H1 (cell line): ENCODE measurements around the gene BHMT2. TPM values are rescaled to one million over a fixed set of nuclear protein-coding genes. Genes with fewer than 3 reads are reported as not detected.

Experiments used
- CTCF ChIA-PET: fragments of 300-600 bp; sonication (Branson Sonifier 250); formaldehyde crosslinking; loops from one replicate; lab custom pipeline; 2021; ENCODE audit not compliant: partially characterized antibody; lab: Charles Lee
- POLR2A ChIA-PET: fragments of 300-600 bp; sonication (Branson Sonifier 250); formaldehyde crosslinking; loops from one replicate; lab custom pipeline; 2021; ENCODE audit warnings: inconsistent platforms; ENCODE audit not compliant: partially characterized antibody; lab: Charles Lee
- DNase-seq, 2 experiments: peaks; one replicate each; pipeline versions ENCODE4 v3.0.0 to v3.0.0-alpha.2; 2010 to 2022; ENCODE audit warnings: low spot score in 2 of 2, low read depth in 1 of 2, mixed read lengths in 1 of 2
- FAIRE-seq: peaks from 2 replicates; lab custom pipeline; 2011; peaks lifted over from hg19 to GRCh38; lab: Jason Lieb, UNC
- H2AFZ ChIP-seq: 2 replicates; pipeline ENCODE4 v1.8.1; 2012; ENCODE audit warnings: low read length, inconsistent platforms
- H2AK5ac ChIP-seq: 2 replicates; pipeline ENCODE4 v1.6.1; 2013; ENCODE audit warnings: low read depth, low read length
- H2BK120ac ChIP-seq: replicated peaks from 2 replicates; pipeline ENCODE3; 2013; ENCODE audit warnings: low read depth, low read length, inconsistent platforms
- H2BK12ac ChIP-seq: 2 replicates; pipeline ENCODE4 v1.6.1; 2013; ENCODE audit warnings: low read depth, low read length
- H2BK15ac ChIP-seq: 2 replicates; pipeline ENCODE4 v1.6.1; 2013; ENCODE audit warnings: low read length
- H2BK20ac ChIP-seq: 2 replicates; pipeline ENCODE4 v1.6.1; 2013; ENCODE audit warnings: low read length
- H2BK5ac ChIP-seq: 2 replicates; pipeline ENCODE4 v1.6.1; 2013; ENCODE audit warnings: low read depth, low read length
- H3K14ac ChIP-seq: 2 replicates; pipeline ENCODE4 v1.6.1; 2013; ENCODE audit warnings: inconsistent platforms; ENCODE audit not compliant: insufficient read length
- H3K18ac ChIP-seq: 2 replicates; pipeline ENCODE4 v1.6.1; 2013; ENCODE audit warnings: low read length; ENCODE audit errors: extremely low read depth
- H3K23ac ChIP-seq: 2 replicates; pipeline ENCODE4 v1.6.1; 2013; ENCODE audit warnings: inconsistent platforms; ENCODE audit not compliant: insufficient read length
- H3K23me2 ChIP-seq: 2 replicates; pipeline ENCODE4 v1.6.1; 2013; ENCODE audit warnings: low read depth, low read length
- H3K27ac ChIP-seq: 2 replicates; pipeline ENCODE4 v1.6.1; 2011; ENCODE audit warnings: low read depth, low read length, inconsistent platforms
- H3K27me3 ChIP-seq, 4 experiments: replicated peaks in 1 of 4; 1 replicate in 1 of 4; 2 replicates in 3 of 4; pipeline versions ENCODE4 v1.6.1 to v1.8.1; 2011 to 2013; ENCODE audit warnings: low read length in 3 of 4, mild to moderate bottlenecking in 3 of 4, inconsistent platforms in 2 of 4, mixed read lengths in 2 of 4, moderate library complexity in 1 of 4; ENCODE audit not compliant: control insufficient read depth in 3 of 4, insufficient read depth in 3 of 4; ENCODE audit errors: extremely low read depth in 1 of 4
- H3K36me3 ChIP-seq, 4 experiments: 2 replicates each; pipeline versions ENCODE4 v1.6.1 to v1.8.1; 2011 to 2013; ENCODE audit warnings: mild to moderate bottlenecking in 4 of 4, low read length in 3 of 4, moderate library complexity in 2 of 4, control low read depth in 1 of 4, inconsistent platforms in 1 of 4; ENCODE audit not compliant: insufficient read depth in 4 of 4, control insufficient read depth in 2 of 4
- H3K4ac ChIP-seq: replicated peaks from 2 replicates; pipeline ENCODE3; 2013; ENCODE audit warnings: low read length, low read depth, mixed read lengths, inconsistent platforms; ENCODE audit not compliant: insufficient read length
- H3K4me1 ChIP-seq, 4 experiments: replicated peaks in 1 of 4; 1 replicate in 1 of 4; 2 replicates in 3 of 4; pipeline versions ENCODE4 v1.6.1 to v1.8.1; 2011 to 2013; ENCODE audit warnings: low read length in 3 of 4, inconsistent platforms in 2 of 4, mixed read lengths in 1 of 4; ENCODE audit not compliant: insufficient read depth in 4 of 4, control insufficient read depth in 3 of 4
- H3K4me2 ChIP-seq, 2 experiments: 2 replicates each; pipeline versions ENCODE4 v1.6.1 to v1.8.1; 2011 to 2013; ENCODE audit warnings: low read depth in 2 of 2, low read length in 2 of 2, control low read depth in 1 of 2, inconsistent platforms in 1 of 2, mild to moderate bottlenecking in 1 of 2; ENCODE audit not compliant: insufficient read depth in 1 of 2
- H3K4me3 ChIP-seq, 4 experiments: fragments of 200-600, 300-600 bp in 1 of 4; sonication (generic), shearing (Covaris generic), sonication (Bioruptor Twin) in 1 of 4; 2 replicates each; pipeline versions ENCODE4 v1.5.1 to v1.8.1; 2011 to 2016; ENCODE audit warnings: low read length in 4 of 4, low read depth in 3 of 4, control low read depth in 2 of 4, inconsistent platforms in 2 of 4, mild to moderate bottlenecking in 2 of 4, mixed read lengths in 1 of 4, moderate library complexity in 1 of 4; ENCODE audit not compliant: insufficient read depth in 2 of 4; ENCODE audit errors: extremely low read depth in 1 of 4
- H3K56ac ChIP-seq: replicated peaks from 2 replicates; pipeline ENCODE3; 2013; ENCODE audit warnings: low read depth, mild to moderate bottlenecking, mixed read lengths, low read length, inconsistent platforms; ENCODE audit not compliant: insufficient read length
- H3K79me1 ChIP-seq: 2 replicates; pipeline ENCODE4 v1.6.1; 2013; ENCODE audit warnings: low read depth, low read length, control low read depth
- H3K79me2 ChIP-seq, 2 experiments: 2 replicates each; pipeline versions ENCODE4 v1.6.1 to v1.8.1; 2012 to 2013; ENCODE audit warnings: low read length in 2 of 2, mild to moderate bottlenecking in 2 of 2, inconsistent platforms in 1 of 2; ENCODE audit not compliant: insufficient read depth in 2 of 2, control insufficient read depth in 1 of 2
- H3K9ac ChIP-seq, 4 experiments: replicated peaks in 1 of 4; 1 replicate in 1 of 4; 2 replicates in 3 of 4; pipeline versions ENCODE4 v1.6.1 to v1.8.1; 2011 to 2013; ENCODE audit warnings: low read depth in 3 of 4, low read length in 3 of 4, control low read depth in 2 of 4, mild to moderate bottlenecking in 2 of 4, moderate library complexity in 2 of 4, inconsistent platforms in 1 of 4; ENCODE audit errors: extremely low read depth in 1 of 4
- H3K9me3 ChIP-seq, 2 experiments: 2 replicates each; pipeline versions ENCODE4 v1.6.1 to v1.8.1; 2012 to 2013; ENCODE audit warnings: mild to moderate bottlenecking in 2 of 2, moderate library complexity in 2 of 2, control low read depth in 1 of 2, inconsistent platforms in 1 of 2, low read depth in 1 of 2, low read length in 1 of 2, mixed read lengths in 1 of 2; ENCODE audit not compliant: insufficient read depth in 2 of 2
- H4K20me1 ChIP-seq, 2 experiments: replicated peaks in 1 of 2; 2 replicates each; pipeline versions ENCODE3 to v1.8.1; 2011 to 2013; ENCODE audit warnings: inconsistent platforms in 2 of 2, low read length in 2 of 2, mild to moderate bottlenecking in 1 of 2; ENCODE audit not compliant: insufficient read depth in 2 of 2, control insufficient read depth in 1 of 2
- H4K5ac ChIP-seq: 2 replicates; pipeline ENCODE4 v1.6.1; 2013; ENCODE audit warnings: low read length, low read depth, mixed read lengths, inconsistent platforms; ENCODE audit not compliant: insufficient read length
- H4K8ac ChIP-seq: 2 replicates; pipeline ENCODE4 v1.8.0; 2013; ENCODE audit warnings: mild to moderate bottlenecking, moderate library complexity, low read length, inconsistent platforms; ENCODE audit not compliant: insufficient read depth; ENCODE audit errors: extremely low read depth
- H4K91ac ChIP-seq: replicated peaks from 2 replicates; pipeline ENCODE3; 2013; ENCODE audit warnings: low read length, mixed read lengths, inconsistent platforms; ENCODE audit not compliant: insufficient read length
- ASH2L ChIP-seq: fragments of 200-600, 300-600 bp; sonication (generic); IDR thresholded peaks from one replicate; pipeline ENCODE4 v1.7.1; 2017; ENCODE audit warnings: low read length
- GABPA ChIP-seq: IDR thresholded peaks from 2 replicates; pipeline ENCODE4 v1.6.1; 2011; ENCODE audit warnings: mild to moderate bottlenecking, low read length, moderate library complexity, borderline replicate concordance; ENCODE audit not compliant: insufficient read depth
- JUN ChIP-seq: IDR thresholded peaks from 2 replicates; pipeline ENCODE4 v1.6.1; 2011; ENCODE audit warnings: low read depth, mild to moderate bottlenecking, improper control_type of control experiment, low read length
- KDM4A ChIP-seq: IDR thresholded peaks from one replicate; pipeline ENCODE4 v1.7.1; 2012; ENCODE audit warnings: low read depth, mild to moderate bottlenecking, moderate library complexity, low read length, inconsistent platforms; ENCODE audit not compliant: severe bottlenecking
- POU5F1 ChIP-seq: IDR thresholded peaks from 2 replicates; pipeline ENCODE4 v1.6.1; 2011; ENCODE audit warnings: low read depth, mild to moderate bottlenecking, low read length, moderate library complexity
- SUZ12 ChIP-seq: fragments of 200-600 bp; sonication (generic); IDR thresholded peaks from 2 replicates; pipeline ENCODE4 v1.6.1; 2012; ENCODE audit warnings: mild to moderate bottlenecking, inconsistent platforms, low read length, moderate library complexity, mixed read lengths
- TAF7 ChIP-seq: optimal IDR thresholded peaks from 2 replicates; pipeline ENCODE3; 2011; ENCODE audit warnings: low read depth, mild to moderate bottlenecking, inconsistent platforms, low read length, moderate library complexity, borderline replicate concordance
- TBP ChIP-seq: IDR thresholded peaks from 2 replicates; pipeline ENCODE4 v1.6.1; 2011; ENCODE audit warnings: low read depth, low read length, improper control_type of control experiment
- YY1 ChIP-seq: IDR thresholded peaks from 2 replicates; pipeline ENCODE4 v1.6.1; 2011; ENCODE audit warnings: low read depth, mild to moderate bottlenecking, low read length
- ZNF274 ChIP-seq: IDR thresholded peaks from 2 replicates; pipeline ENCODE4 v1.7.0; 2012; ENCODE audit warnings: low read length, borderline replicate concordance; ENCODE audit errors: extremely low read depth
- whole genome bisulfite sequencing, 2 experiments: shearing (Covaris generic) in 1 of 2; methylation state at CpG; one replicate each; pipeline versions ENCODE4 v1.1.6 to v1.1.7; 2013 to 2015; ENCODE audit warnings: low lambda C conversion rate in 2 of 2, mixed read lengths in 2 of 2, inconsistent platforms in 1 of 2, low coverage in 1 of 2, missing lambda C conversion rate in 1 of 2; ENCODE audit not compliant: insufficient replicate concordance in 2 of 2, insufficient coverage in 1 of 2, insufficient read length in 1 of 2; ENCODE audit errors: extremely low coverage in 1 of 2, missing lambda C conversion rate in 1 of 2; 5-methylcytosine and 5-hydroxymethylcytosine counted together
- polyA plus RNA-seq, 7 experiments: library from polyadenylated mRNA; depleted of rRNA in 3 of 7; stranded (reverse) in 5 of 7; unstranded in 2 of 7; fragments of >200 nt in 5 of 7; fragments of 200-250 nt in 2 of 7; gene quantifications; 1 replicate in 5 of 7; 2 replicates in 1 of 7; 4 replicates in 1 of 7; pipeline versions ENCODE4 v1.2.1 to v1.2.3, GENCODE V29; 2011 to 2013; ENCODE audit warnings: missing spikeins in 2 of 7, mixed read lengths in 2 of 7
- total RNA-seq: library from RNA; stranded (reverse); fragmentation: NEBNext Ultra II Directional; extraction: Animal tissue kit (Norgen Biotek cat#: 25700); gene quantifications from 2 replicates; pipeline ENCODE4 v1.2.1, GENCODE V29; 2021

Gene BHMT2
- total and polyA plus RNA-seq, 2 of the 8 experiments (the other 6 are each of a cell fraction or from before 2014, with no cell fraction given): 0.11 TPM; not detected in 1

DNA sequence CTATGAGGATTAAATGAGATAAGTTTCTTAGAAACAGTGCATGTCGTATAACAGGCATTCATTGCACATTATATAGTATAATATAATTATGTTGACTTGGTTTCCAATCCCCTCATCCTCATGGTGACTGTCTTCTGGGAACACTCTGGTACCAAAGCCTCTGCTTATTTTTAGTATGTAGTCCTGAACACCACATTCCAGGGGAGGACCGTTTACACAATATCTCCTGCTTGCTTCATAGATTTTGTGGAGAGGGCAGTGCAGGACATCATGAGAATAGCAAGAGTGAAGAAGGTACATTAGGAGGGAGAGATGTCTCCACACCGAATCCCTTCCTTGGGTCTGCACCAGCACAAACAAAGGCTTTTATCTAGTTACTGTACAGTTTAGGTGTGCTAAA is 21.5 kb downstream of the BHMT2 start:
- H2BK5ac ChIP-seq: no peak overlapping the region
- H3K27me3 ChIP-seq: no peaks in the 10 kb centered on the region; a peak in 1 of 7 replicates
- H3K14ac ChIP-seq: no peak overlapping the region
- H3K4me3 ChIP-seq: no peak overlapping the region
- H3K36me3 ChIP-seq: no peaks in the 10 kb centered on the region
- no peaks in the 10 kb centered on the region for H3K79me2 ChIP-seq
- H2BK120ac ChIP-seq: no peak overlapping the region
- no peak overlapping the region for H3K4me2 ChIP-seq
- FAIRE-seq: no peak
- TF ChIP-seq YY1: no peak
- TF ChIP-seq TBP: no peak
- no peak for TF ChIP-seq JUN
- TF ChIP-seq SUZ12: no peak
- no peak for TF ChIP-seq POU5F1
- no peak for TF ChIP-seq ASH2L
- no peak for TF ChIP-seq ZNF274
- no peak for TF ChIP-seq KDM4A
- no peak for TF ChIP-seq GABPA
- no peak for TF ChIP-seq TAF7
- H3K79me1 ChIP-seq: no peaks in the 10 kb centered on the region
- H4K8ac ChIP-seq: no peak overlapping the region
- WGBS, 2 experiments: 74% methylated on average over 3 of the region's 3 CpGs; no CpG with 5 or more reads in 1 of the 2 experiments
- no peak for DNase-seq
- no peaks in the 10 kb centered on the region for H4K20me1 ChIP-seq
- H3K4ac ChIP-seq: no peak overlapping the region
- no peak overlapping the region for H3K56ac ChIP-seq
- no peaks in the 10 kb centered on the region for H3K9me3 ChIP-seq
- POLR2A ChIA-PET: no interaction called here
- no peak overlapping the region for H3K23ac ChIP-seq
- no peak overlapping the region for H4K5ac ChIP-seq
- H4K91ac ChIP-seq: no peak overlapping the region
- H3K9ac ChIP-seq: no peak overlapping the region
- no peak overlapping the region for H2BK15ac ChIP-seq
- H2BK20ac ChIP-seq: no peak overlapping the region
- H3K27ac ChIP-seq: no peak overlapping the region
- no peak overlapping the region for H2AK5ac ChIP-seq
- H2AFZ ChIP-seq: no peak overlapping the region
- no peaks in the 10 kb centered on the region for H3K23me2 ChIP-seq
- 0 out of 7 replicates have a peak, but pooled peaks cover 0 to 2% (median 0%) of the 10 kb centered on the region in 4 experiments for H3K4me1 ChIP-seq
- H2BK12ac ChIP-seq: no peak overlapping the region
- no peak overlapping the region for H3K18ac ChIP-seq
- CTCF ChIA-PET: interaction anchor here (1.2 kb wide), 1 partner anchor 16 kb away, joined by 3 read pairs; no protein-coding TSS in a partner anchor
